Measurements from ENCODE around the gene RIOX2.
A peak's percentile ranks its signal among the peaks of the same experiment; 100 is the strongest.

The RIOX2 gene

DNA sequence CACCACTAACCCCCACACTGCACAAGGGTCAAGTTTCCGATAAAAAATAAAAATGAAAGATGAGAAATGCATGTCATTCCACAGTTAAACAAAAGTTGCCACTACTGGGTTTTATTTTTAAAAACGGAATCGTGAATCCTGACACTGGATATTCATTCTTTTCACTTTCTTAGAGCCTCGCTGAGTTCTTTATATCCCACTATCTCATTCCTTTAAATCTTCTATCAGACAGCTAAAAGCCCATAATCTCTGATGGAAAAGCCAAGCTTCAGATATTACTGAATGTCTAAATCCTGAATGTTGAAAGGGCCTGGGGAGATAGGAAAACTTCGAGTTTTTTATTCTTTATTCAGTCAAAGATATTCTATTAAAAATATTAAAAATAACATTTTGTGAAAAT is 11.7 kb downstream of the RIOX2 start:
- no peak overlapping the region for H3K27ac ChIP-seq
- TF ChIP-seq, protein P1, sequence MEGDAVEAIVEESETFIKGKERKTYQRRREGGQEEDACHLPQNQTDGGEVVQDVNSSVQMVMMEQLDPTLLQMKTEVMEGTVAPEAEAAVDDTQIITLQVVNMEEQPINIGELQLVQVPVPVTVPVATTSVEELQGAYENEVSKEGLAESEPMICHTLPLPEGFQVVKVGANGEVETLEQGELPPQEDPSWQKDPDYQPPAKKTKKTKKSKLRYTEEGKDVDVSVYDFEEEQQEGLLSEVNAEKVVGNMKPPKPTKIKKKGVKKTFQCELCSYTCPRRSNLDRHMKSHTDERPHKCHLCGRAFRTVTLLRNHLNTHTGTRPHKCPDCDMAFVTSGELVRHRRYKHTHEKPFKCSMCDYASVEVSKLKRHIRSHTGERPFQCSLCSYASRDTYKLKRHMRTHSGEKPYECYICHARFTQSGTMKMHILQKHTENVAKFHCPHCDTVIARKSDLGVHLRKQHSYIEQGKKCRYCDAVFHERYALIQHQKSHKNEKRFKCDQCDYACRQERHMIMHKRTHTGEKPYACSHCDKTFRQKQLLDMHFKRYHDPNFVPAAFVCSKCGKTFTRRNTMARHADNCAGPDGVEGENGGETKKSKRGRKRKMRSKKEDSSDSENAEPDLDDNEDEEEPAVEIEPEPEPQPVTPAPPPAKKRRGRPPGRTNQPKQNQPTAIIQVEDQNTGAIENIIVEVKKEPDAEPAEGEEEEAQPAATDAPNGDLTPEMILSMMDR (conservative IDR thresholded peaks at IDR 0.05), result no peak

DNA sequence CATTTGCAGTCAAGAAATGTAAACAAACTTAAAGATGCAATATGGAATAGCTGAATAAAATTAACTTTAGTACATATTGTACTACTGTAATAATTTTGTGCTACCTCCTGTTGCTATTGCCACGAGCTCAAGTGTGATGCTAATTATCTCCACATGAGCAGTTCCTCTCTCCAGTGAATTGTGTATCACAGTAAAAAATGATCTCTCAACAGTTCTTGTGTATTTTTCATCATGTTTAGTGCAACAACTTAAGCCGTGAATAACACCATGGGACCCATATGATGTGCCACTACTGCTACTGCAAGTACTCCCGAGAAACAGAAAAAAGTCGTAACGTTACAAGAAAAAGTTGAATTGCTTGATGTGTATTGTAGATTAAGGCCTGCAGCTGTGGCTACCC is 12.4 kb downstream of the RIOX2 start:
- H3K27ac ChIP-seq, result no peak overlapping the region
- TF ChIP-seq ZFX (IDR thresholded peaks at IDR 0.05), result no peak
- TF ChIP-seq, protein P1 (conservative IDR thresholded peaks at IDR 0.05), result no peak

DNA sequence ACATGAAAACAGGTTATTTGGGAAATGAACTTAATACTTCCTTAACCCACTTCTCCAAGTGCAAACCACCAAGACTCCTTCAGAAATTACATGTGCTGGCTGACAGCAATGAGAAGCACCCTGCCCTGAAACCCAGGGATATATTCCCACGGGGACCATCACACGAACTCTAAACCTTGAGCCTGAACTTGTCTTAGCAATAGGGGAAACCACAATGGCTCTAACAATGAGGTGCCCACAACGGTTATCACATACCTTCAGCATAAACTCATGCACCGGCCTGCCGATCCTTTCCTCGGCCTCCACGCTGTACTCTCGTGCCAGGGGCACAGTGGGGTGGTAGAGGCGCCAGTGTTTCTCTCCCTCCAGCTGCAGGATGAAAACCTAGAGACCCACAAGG is 13.4 kb downstream of the RIOX2 start:
- TF ChIP-seq, protein P1 (conservative IDR thresholded peaks at IDR 0.05), result no peak
- no peak for TF ChIP-seq ZFX (IDR thresholded peaks at IDR 0.05)
- no peak overlapping the region for H3K27ac ChIP-seq

DNA sequence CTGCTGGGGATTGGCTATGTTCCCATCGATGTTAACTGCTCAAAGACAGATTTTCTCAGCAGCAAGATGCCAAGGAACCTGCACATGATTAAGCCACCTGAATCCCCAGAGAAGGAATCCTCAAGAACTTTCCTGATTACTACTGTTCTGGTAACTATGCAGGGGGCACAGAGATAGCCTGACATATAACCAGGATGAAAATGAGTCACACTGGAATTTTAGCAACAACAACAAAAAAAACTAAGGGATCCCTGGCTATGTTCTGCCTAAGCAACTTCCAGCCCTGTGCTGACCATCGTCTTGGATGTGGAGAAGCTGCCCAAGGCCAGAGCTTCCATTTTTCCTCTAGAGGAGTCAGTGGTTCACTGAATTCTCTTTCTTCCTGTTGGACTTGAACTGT is 13.8 kb downstream of the RIOX2 start:
- no peak overlapping the region for H3K27ac ChIP-seq
- no peak for TF ChIP-seq ZFX (IDR thresholded peaks at IDR 0.05)
- TF ChIP-seq, protein P1 (conservative IDR thresholded peaks at IDR 0.05), result no peak

DNA sequence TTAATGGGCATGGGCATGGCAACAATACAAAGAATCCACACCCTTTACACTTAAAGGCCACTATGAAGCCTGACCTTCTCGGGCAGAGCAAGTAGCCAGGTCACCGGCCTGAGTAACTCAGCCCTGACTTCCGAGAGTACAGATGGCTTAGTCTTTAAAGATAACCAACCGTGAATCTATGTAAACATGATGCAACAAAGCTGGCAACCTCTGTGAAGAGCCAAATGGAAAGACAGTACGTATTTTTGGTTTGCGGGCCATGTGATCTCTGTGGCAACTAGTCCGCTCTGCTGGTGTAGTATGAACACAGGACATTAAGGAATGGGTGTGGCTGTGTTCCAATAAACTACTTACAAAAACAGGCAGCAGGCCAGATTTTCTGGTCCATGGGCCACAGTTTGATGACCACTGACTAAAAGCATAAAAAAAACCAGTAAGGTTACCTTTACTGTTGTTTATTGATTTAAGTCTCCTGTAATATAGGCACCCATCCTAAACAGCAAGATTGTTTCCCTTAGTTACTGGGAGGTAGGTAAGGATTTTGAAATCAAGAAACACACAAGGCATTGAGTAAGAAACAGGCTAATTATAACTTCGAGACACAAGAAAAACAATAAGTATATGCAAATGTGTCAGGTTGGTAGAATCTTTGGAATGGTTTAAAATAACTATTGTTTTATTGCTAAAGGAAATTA is 14.5 kb downstream of the RIOX2 start:
- peak overlapping the region; percentile 32 for H3K27ac ChIP-seq
- TF ChIP-seq ZFX (IDR thresholded peaks at IDR 0.05), result no peak
- TF ChIP-seq, protein P1 (conservative IDR thresholded peaks at IDR 0.05), result no peak

DNA sequence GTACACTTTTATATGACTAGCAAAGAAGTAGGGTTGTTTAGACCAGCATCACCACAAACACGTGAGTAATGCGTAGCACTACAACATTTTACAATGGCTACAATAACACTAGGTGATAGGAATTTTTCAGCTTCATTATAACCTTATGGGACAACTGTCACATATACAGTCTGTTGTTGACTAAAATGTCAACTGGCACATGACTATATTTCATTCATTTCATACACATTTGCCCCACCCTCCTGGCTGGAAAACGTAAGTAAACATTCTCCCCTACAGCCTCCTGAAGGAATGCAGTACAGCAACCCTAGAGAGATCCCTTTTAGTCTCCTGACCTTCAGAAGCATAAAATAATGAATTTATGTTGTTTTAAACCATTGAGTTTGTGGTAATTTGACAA is 16.2 kb downstream of the RIOX2 start:
- TF ChIP-seq ZFX (IDR thresholded peaks at IDR 0.05), result no peak
- TF ChIP-seq, protein P1 (conservative IDR thresholded peaks at IDR 0.05), result no peak
- H3K27ac ChIP-seq, result no peak overlapping the region

DNA sequence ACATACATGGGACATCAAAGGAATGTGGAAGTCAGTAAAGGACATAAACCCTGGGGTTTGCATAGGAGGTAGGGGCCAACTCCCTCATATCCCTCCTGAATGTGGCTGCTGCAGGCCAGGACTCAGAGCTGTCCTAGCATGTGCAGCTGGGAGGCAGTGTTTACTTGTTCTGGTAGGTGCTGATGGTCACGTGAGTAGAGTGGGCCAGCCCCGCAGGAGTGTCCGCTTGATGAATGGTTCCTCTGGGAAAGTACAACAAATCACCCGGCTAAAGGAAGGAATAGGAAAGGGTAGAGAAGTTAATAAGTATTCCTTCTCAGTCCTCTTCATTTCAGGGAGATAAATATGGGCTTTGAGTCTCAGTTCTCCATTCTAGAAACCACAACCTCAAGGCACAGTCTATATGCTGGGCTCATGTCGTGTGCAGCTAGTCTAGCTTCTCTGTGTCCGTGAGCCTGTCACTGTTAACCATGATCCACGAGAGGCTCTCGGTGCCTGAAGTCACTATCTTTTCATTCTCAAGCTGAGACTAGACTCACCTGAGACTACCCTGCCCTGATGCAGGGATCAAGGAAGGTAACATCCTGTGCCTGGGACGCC is 17.9 kb downstream of the RIOX2 start:
- no peak overlapping the region for H3K27ac ChIP-seq
- TF ChIP-seq, protein P1 (conservative IDR thresholded peaks at IDR 0.05), result no peak
- no peak for TF ChIP-seq ZFX (IDR thresholded peaks at IDR 0.05)
